ENCODE results near the gene SERPINF2. TPM values are rescaled to one million over a fixed set of nuclear protein-coding genes. Genes with fewer than 3 reads are reported as not detected.

SERPINF2 gene
- total RNA-seq, 2 donors from 2014 or later = 30.4 to 56.1 TPM

DNA sequence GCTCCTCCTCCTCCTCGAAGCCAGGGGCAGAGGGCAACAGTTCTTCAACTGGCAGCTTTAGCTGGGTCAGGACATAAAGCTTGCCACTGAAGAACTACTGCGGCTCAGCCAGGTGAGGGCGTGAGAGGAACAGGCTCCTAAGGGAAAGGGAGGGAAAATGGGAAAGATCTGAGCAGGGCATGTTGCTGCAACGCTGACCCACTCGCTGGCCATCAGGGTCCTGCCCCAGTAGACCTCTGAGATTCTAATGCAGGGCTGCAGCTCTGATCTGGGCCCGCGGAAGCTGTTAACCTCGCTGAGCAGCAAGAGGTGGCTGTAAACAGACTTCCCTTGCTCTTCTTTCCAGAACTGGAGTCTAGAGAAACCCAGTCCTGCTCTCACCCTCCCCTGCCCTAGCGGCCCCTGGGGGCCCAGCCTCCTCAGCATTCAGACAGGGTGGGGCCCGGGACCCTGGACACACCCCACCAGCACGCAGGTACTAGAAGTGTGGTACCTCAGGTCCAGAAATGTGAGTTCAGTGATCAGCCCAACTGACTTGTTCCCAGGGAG is 28.7 kb upstream of the SERPINF2 start:
- H3K36me3 ChIP-seq = peaks cover 0 to 15% of the 10 kb centered on the region in 2 donors
- no peaks in the 10 kb centered on the region for H3K9me3 ChIP-seq
- H3K4me3 ChIP-seq = peak overlapping the region; percentile 74 to 94
- H3K4me1 ChIP-seq (replicated peaks) = peaks cover 10% of the 10 kb centered on the region
- DNase-seq (ENCODE audit: low spot score) = peak; percentile 49
- intact Hi-C loops (cut with DNase I) = loop anchor here (2.0 to 10.0 kb wide), 3 partner anchors 29 to 139 kb away; partner anchors contain the start of gene PRPF8
- TF ChIP-seq POLR2A (IDR thresholded peaks at IDR 0.05) (no peak), POLR2AphosphoS5 (IDR thresholded peaks at IDR 0.05) (peak; percentile 37)
- TF ChIP-seq, protein P1, sequence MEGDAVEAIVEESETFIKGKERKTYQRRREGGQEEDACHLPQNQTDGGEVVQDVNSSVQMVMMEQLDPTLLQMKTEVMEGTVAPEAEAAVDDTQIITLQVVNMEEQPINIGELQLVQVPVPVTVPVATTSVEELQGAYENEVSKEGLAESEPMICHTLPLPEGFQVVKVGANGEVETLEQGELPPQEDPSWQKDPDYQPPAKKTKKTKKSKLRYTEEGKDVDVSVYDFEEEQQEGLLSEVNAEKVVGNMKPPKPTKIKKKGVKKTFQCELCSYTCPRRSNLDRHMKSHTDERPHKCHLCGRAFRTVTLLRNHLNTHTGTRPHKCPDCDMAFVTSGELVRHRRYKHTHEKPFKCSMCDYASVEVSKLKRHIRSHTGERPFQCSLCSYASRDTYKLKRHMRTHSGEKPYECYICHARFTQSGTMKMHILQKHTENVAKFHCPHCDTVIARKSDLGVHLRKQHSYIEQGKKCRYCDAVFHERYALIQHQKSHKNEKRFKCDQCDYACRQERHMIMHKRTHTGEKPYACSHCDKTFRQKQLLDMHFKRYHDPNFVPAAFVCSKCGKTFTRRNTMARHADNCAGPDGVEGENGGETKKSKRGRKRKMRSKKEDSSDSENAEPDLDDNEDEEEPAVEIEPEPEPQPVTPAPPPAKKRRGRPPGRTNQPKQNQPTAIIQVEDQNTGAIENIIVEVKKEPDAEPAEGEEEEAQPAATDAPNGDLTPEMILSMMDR (IDR thresholded peaks at IDR 0.05) = peak; percentile 16 to 72 (median 47)
- WGBS = 6% methylated on average over 11 of the region's 11 CpGs
- H3K27ac ChIP-seq = peak overlapping the region; percentile 92 to 97
- no peaks in the 10 kb centered on the region for H3K27me3 ChIP-seq (replicated peaks; ENCODE audit: insufficient read depth)

DNA sequence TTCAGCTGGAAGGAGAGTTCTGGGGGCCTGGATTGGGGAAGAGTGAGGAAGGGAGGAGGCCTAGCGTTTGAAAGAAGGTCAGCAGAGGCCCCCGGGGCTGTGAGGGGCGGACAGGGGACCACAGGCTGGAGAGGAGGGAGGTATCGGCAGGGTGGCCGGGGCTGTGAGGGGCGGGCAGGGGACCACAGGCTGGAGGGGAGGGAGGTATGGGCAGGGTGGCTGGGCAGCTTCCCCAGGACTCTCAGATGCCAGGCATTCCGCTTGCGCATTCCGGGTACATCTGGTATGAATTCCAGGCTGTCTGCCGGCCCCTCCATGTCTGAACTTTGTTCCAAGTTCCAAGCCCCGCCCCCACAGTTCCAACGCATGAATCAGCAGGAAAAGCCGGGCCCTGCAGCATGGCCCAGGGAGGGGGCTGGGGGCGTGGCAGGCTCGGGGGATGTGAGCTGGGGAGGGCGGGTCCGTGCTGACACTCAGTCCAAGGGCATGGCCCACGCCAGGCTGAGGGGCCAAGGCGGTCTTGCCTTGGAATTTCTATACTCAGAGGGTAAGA is 28.2 kb upstream of the SERPINF2 start:
- Histone ChIP-seq H3K9me3 (no peaks in the 10 kb centered on the region), H3K27ac (peak overlapping the region; percentile 92 to 97), H3K4me3 (peak overlapping the region; percentile 74 to 94), H3K27me3 (replicated peaks; ENCODE audit: insufficient read depth) (no peaks in the 10 kb centered on the region), H3K4me1 (replicated peaks) (peaks cover 10% of the 10 kb centered on the region), H3K36me3 (peaks cover 0 to 15% of the 10 kb centered on the region in 2 donors)
- WGBS = 3% methylated on average over 19 of the region's 19 CpGs
- peak; percentile 42 for TF ChIP-seq POLR2A (IDR thresholded peaks at IDR 0.05)
- TF ChIP-seq, protein P1 (IDR thresholded peaks at IDR 0.05) = no peak
- TF ChIP-seq POLR2AphosphoS5 (IDR thresholded peaks at IDR 0.05) = peak; percentile 92
- peak; percentile 93 for DNase-seq (ENCODE audit: low spot score)
- intact Hi-C loops (cut with DNase I) = loop anchor here (2.0 to 10.0 kb wide), 3 partner anchors 30 to 140 kb away; partner anchors contain the start of gene PRPF8

DNA sequence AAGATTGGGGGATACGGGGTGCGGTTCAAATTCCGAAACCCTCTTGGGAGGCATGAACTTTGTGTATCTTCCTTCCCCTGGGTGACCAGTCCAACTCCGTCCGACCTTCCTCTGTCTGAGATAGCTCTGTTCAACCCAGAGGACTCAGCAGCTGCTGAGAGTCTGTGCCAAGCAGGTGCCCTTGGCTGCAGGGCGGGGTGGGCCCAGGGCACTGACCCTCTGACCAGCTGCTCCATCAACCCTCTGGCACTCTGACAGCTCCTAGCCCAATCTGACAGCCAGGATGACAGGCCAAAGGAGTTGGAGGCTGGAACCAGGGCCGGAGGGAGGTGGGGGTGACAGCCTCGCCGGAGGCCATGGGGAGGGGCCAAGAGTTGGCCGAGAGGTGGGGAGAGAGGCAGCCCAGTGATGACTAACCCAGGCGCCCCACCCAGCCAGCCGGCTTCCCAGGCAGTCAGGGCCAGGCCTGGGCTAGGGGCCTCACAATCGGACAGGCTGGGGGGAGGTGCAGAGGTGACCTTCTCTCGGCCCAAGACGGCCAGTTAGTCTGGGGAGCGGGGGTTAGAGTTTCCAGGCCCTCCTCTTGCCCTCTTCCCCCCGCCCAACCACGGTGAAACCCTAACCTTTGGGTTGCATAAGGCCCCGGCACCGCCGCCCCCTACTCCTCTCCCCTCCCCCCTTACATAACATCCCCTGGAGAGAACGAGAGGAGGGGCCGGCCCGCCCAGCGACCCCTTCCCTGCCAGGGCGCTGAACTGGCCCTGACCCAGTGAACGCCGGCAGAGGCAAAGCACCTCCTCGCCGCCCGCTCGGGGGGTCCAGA is 27.5 kb upstream of the SERPINF2 start:
- peak; percentile 55 for DNase-seq (ENCODE audit: low spot score)
- intact Hi-C loops (cut with DNase I) = loop anchor here (2.0 to 10.0 kb wide), 3 partner anchors 30 to 140 kb away; partner anchors contain the start of gene PRPF8
- no peaks in the 10 kb centered on the region for H3K9me3 ChIP-seq
- peaks cover 10% of the 10 kb centered on the region for H3K4me1 ChIP-seq (replicated peaks)
- 4% methylated on average over 30 of the region's 32 CpGs for WGBS
- H3K27ac ChIP-seq = peak overlapping the region; percentile 92 to 97
- peaks cover 0 to 15% of the 10 kb centered on the region in 2 donors for H3K36me3 ChIP-seq
- TF ChIP-seq POLR2A (IDR thresholded peaks at IDR 0.05) = peak; percentile 79
- TF ChIP-seq, protein P1 (IDR thresholded peaks at IDR 0.05) = peak in 1 of 4 experiments; percentile 4
- no peak for TF ChIP-seq POLR2AphosphoS5 (IDR thresholded peaks at IDR 0.05)
- H3K27me3 ChIP-seq (replicated peaks; ENCODE audit: insufficient read depth) = no peaks in the 10 kb centered on the region
- peak overlapping the region; percentile 74 to 94 for H3K4me3 ChIP-seq

DNA sequence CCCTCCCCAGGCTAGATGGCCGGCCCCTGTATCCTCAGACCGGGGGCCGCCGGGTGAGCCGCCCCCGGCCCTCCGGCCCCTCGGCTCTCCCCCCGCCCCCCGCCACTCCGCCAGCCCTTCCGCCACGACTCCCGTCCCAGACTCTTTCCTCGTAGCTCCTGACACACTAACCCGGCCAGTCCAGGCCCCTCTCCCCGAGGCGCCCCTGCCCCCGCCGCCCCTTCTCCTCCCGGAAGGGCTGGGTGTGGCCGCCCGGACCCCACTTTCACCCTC is 26.9 kb upstream of the SERPINF2 start:
- H3K4me3 ChIP-seq = peak overlapping the region; percentile 74 to 94
- peak overlapping the region; percentile 92 to 97 for H3K27ac ChIP-seq
- H3K4me1 ChIP-seq (replicated peaks) = peaks cover 10% of the 10 kb centered on the region
- no peak for DNase-seq (ENCODE audit: low spot score)
- TF ChIP-seq, protein P1 (IDR thresholded peaks at IDR 0.05) = no peak
- TF ChIP-seq POLR2AphosphoS5 (IDR thresholded peaks at IDR 0.05) = no peak
- TF ChIP-seq POLR2A (IDR thresholded peaks at IDR 0.05) = no peak
- intact Hi-C loops (cut with DNase I) = loop anchor here (2.0 to 10.0 kb wide), 2 partner anchors 31 to 141 kb away; partner anchors contain the start of gene PRPF8
- H3K9me3 ChIP-seq = no peaks in the 10 kb centered on the region
- WGBS = 2% methylated on average over 8 of the region's 23 CpGs
- H3K27me3 ChIP-seq (replicated peaks; ENCODE audit: insufficient read depth) = no peaks in the 10 kb centered on the region
- peaks cover 0 to 15% of the 10 kb centered on the region in 2 donors for H3K36me3 ChIP-seq
